ENCODE results near the gene TMEM141.
"Not testable (repeated sequence)": the region's sequence is repeated elsewhere in the genome, so short reads cannot be mapped to it uniquely, and the experiment has no call there.

The TMEM141 gene

GRCh38 chr9:136755302-136756133 is 35.6 kb upstream of the TMEM141 start:
- DNase-seq (ENCODE audit: low read depth in 2 of 3, low spot score in 1 of 3) = not testable (repeated sequence)

GRCh38 chr9:136756134-136756438 is 35.1 kb upstream of the TMEM141 start:
- DNase-seq (ENCODE audit: low read depth in 2 of 3, low spot score in 1 of 3) = no peak

GRCh38 chr9:136756836-136757235 is 34.3 kb upstream of the TMEM141 start:
- no peak for DNase-seq (ENCODE audit: low read depth in 2 of 3, low spot score in 1 of 3)

- DNase-seq (ENCODE audit: low read depth in 2 of 3, low spot score in 1 of 3) = no peak
These were observed 33.8 kb upstream of the TMEM141 start for GRCh38 chr9:136757328-136757727.

GRCh38 chr9:136757751-136758140 is 33.4 kb upstream of the TMEM141 start:
- DNase-seq (ENCODE audit: low read depth in 2 of 3, low spot score in 1 of 3) = no peak

- no peak for DNase-seq (ENCODE audit: low read depth in 2 of 3, low spot score in 1 of 3)
These were observed 32.1 kb upstream of the TMEM141 start for GRCh38 chr9:136759001-136759400.

GRCh38 chr9:136759436-136760325 is 31.5 kb upstream of the TMEM141 start:
- DNase-seq (ENCODE audit: low read depth in 2 of 3, low spot score in 1 of 3) = no peak

- DNase-seq (ENCODE audit: low read depth in 2 of 3, low spot score in 1 of 3) = no peak
These were observed 30.7 kb upstream of the TMEM141 start for GRCh38 chr9:136760424-136760823.

GRCh38 chr9:136760834-136761544 is 30.2 kb upstream of the TMEM141 start:
- not testable (repeated sequence) for DNase-seq (ENCODE audit: low read depth in 2 of 3, low spot score in 1 of 3)

- DNase-seq (ENCODE audit: low read depth in 2 of 3, low spot score in 1 of 3) = no peak
These were observed 29.6 kb upstream of the TMEM141 start for GRCh38 chr9:136761545-136761981.

- DNase-seq (ENCODE audit: low read depth in 2 of 3, low spot score in 1 of 3) = no peak
These were observed 28.9 kb upstream of the TMEM141 start for GRCh38 chr9:136762221-136762691.

GRCh38 chr9:136762915-136763648 is 28.1 kb upstream of the TMEM141 start:
- peak in 1 of 3 donors; percentile 54 for DNase-seq (ENCODE audit: low read depth in 2 of 3, low spot score in 1 of 3)

- DNase-seq (ENCODE audit: low read depth in 2 of 3, low spot score in 1 of 3) = no peak
These were observed 27.5 kb upstream of the TMEM141 start for GRCh38 chr9:136763649-136764035.

- DNase-seq (ENCODE audit: low read depth in 2 of 3, low spot score in 1 of 3) = no peak
These were observed 26.7 kb upstream of the TMEM141 start, which contains the start of gene LCN15 for GRCh38 chr9:136764301-136764891. TSS of gene LCN15 (minus strand) at chr9:136764518. CDS start at chr9:136764488, 30 bp downstream.

- DNase-seq (ENCODE audit: low read depth in 2 of 3, low spot score in 1 of 3) = no peak
These were observed 26.1 kb upstream of the TMEM141 start for GRCh38 chr9:136765041-136765440.

GRCh38 chr9:136765745-136766409 is 25.3 kb upstream of the TMEM141 start:
- DNase-seq (ENCODE audit: low read depth in 2 of 3, low spot score in 1 of 3) = not testable (repeated sequence)

GRCh38 chr9:136766410-136767120 is 24.6 kb upstream of the TMEM141 start:
- peak; percentile 27 to 50 (median 43) for DNase-seq (ENCODE audit: low read depth in 2 of 3, low spot score in 1 of 3)

GRCh38 chr9:136769710-136770191 is 21.4 kb upstream of the TMEM141 start:
- DNase-seq (ENCODE audit: low read depth in 2 of 3, low spot score in 1 of 3) = peak in 2 of 3 donors; percentile 46 to 56

- DNase-seq (ENCODE audit: low read depth in 2 of 3, low spot score in 1 of 3) = no peak
These were observed 19.2 kb upstream of the TMEM141 start for GRCh38 chr9:136771907-136772415.

Measured in stimulated activated CD4-positive, alpha-beta T cell treated with anti-CD3 and anti-CD28 coated beads, Interleukin-12 subunit alpha, Interleukin-12 subunit beta, amount 100 ng/mL, for 48 hours (primary cell).